Muscle of arm (tissue), 12 donors: ENCODE data around the gene DENND1A. TPM values are rescaled to one million over a fixed set of nuclear protein-coding genes. Genes with fewer than 3 reads are reported as not detected.
"Not testable (repeated sequence)": the region's sequence is repeated elsewhere in the genome, so short reads cannot be mapped to it uniquely, and the experiment has no call there.

Source experiments
- DNase-seq: peaks from one replicate; pipeline ENCODE4 v3.0.0-alpha.2; 2013
- polyA plus RNA-seq, 12 donors: library from polyadenylated mRNA; unstranded; fragments of 120-200 nt; gene quantifications; one replicate each; pipeline ENCODE4 v1.2.1, GENCODE V29; 2013; ENCODE audit not compliant: insufficient read length in 12 of 12

Gene DENND1A
- polyA plus RNA-seq, 12 donors: 12.7 to 19.4 (median 13.7) TPM; not detected in 1

DNA sequence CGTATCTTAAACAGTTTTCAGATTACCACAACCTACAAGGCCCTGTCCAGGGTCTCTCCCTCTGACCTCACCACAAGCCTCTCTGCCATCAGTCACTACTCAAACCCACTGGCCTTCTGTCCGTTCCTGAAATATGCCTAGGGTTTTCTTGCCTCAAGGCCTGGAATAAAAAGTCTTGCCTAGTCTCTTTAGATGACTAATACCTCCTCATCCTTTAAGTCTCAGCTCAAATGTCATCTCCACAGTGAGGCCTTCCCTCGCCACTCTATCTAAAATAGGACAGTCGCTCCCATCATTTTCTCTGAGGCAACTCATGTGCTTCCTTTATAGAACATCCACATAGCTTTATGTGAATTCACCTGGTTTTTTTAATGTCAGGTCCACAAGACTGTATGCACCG is 5.2 kb downstream of the DENND1A start:
- DNase-seq: no peak

DNA sequence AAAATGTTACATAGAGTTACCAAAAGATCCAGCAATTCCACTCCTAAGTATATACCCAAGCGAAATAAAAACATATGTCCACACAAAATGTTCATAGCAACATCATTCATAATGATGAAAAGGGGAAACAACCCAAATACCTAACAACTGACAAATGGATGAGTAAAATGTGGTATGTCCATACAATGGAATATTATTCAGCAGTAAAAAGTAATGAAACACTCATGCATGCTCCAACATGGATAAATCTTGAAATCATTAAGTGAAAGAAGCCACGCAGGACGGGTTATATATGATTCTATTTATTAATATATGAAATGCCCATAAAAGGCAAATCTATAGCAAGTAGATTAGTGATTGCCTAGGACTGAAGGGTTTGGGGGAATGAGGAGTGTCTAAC is 6.0 kb downstream of the DENND1A start:
- DNase-seq: no peak

DNA sequence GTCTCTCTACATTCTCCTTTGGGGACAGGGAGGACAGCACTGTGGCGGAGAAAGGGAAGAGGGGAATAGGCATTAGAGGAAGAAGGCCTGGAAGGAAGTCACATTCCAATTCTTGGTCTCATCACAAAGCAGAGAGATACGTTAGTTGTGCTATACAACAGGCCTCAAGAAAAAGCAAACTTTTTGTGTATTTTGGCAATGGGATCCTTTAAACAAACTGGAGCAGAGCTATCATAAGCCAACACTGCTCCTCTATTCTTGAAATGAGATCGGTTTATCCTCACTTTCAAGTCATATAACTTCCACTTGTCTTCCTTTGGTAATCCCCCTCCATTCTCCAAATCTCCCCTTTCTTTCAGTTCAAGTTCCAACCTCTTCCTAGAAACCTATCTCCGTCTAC is 6.5 kb downstream of the DENND1A start:
- DNase-seq: no peak

DNA sequence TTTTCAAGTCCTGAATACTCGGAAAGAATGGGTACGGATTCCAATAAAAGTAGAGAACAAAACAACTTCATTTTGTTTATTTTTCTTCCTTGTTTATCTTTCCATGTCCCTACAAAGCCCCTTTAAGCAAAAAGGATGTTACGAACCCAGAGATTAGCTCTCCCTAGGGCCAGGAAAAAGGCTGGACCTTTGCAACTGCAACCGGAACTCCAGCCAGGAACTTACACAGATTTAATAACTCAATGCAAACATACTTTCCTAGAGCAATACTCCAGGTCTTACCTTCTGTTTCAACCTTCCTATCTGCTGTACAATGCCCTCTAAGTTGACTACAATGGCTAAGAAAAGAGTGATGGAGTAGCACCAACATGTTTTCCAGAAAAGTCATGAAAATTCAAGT is 7.0 kb downstream of the DENND1A start:
- DNase-seq: no peak

DNA sequence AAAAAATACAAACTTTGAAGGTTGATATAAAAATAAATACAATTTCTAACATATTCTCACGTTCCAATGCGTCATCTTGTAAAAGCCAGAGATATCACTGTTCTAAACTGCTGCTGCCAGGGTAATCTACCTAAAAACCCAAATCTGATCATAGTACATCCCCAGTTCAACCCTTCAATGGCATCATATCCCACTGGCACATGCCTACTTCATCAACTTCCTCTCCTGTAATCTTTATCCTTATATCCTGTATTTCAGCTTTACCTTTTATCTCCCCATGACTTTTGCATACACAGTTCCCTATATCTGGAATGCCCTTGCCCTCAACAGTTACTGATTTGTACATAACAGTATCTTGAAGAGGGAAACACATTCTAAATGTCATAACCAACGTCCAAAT is 7.5 kb downstream of the DENND1A start:
- DNase-seq: no peak

DNA sequence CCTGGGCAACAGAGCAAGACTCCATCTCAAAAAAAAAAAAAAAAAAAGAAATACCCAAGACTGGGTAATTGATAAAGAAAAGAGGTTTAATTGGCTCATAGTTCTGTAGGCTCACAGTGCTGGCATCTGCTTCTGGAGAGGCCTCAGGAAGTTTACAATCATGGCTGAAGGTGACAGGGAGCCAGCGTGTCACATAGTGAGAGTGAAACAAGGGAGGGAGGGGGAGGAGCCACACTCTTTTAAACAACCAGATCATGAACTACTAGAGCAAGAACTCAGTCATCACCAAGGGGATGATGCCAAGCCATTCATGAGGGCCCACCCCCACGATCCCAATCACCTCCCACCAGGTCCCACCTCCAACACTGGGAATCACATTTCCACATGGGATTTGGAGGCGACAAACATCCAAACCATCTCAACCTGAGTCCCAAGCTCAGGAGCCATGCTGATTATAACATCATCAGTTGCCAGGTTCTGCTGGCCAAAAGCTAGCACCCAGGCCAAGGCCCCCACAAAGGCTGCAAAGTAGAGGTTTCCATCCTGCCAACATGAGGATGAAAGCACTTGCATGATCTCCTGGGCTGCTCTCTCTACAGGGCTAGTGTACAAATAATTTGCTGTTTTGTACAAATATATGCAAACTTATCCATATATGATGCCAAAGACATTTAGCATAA is 15.3 kb downstream of the DENND1A start:
- DNase-seq: no peak

DNA sequence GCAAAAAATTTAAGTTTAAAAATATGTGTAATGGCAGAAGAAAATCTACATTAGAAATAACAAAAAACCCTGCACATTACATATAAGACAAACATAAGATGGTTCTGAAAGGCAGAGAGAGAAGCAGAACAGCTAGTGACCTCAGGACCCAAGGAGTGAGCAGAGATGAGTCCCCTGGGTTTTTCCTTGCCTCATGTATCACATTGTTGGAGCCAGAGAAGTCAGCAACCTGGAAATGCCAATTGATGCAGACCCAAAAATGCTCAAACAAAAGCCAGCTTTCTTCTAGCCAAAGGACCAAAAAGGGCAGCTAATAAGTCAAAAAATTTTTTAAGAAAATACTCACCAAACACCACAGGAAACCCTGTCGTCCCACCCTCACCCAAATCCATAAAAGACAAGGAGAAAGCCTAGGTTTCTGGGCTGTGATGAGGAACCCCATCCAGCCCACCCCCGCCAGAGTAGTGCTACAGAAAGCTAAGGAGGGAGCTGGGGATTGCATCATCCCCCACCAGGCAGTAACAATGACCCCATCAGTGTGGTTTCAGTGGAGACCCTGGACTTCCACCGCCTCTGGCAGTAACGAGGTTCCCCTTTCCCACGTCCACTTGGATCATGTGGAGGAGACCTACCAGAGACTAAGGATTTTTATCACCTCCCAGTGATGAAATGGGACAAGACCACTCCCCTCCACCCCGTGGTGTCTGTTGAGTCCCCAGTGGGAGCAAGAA is 17.6 kb downstream of the DENND1A start:
- DNase-seq: no peak

DNA sequence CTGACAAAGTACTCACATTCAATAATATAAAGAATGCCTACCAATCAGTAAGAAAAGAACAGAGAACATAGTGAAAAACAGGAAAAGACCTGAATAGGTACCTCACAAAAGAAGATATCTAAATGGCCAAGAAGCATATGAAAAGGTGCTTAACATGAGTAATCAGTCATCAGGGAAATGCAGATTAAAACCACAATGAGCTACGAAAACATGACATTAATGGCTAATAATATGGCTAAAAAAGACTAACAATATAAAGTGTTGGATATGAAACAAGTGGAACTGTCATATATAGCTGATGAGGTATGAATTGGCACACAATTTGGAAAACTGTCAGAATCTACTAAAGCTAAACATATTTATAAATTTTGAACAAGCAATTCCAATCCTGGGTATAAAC is 18.9 kb downstream of the DENND1A start:
- DNase-seq: no peak

DNA sequence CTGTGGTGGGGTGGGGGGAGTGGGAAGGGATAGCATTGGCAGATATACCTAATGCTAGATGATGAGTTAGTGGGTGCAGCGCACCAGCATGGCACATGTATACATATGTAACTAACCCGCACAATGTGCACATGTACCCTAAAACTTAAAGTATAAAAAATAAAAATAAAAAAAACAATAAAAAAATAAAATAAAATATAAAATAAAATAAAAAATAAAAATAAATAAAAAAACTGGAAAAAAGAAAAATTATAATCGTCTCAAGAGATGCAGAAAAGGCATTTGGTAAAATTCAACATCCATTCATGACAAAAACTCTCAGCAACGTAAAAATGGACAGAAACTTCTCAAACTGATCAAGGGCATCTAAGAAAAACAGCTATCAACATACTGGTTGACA is 20.7 kb downstream of the DENND1A start:
- not testable (repeated sequence) for DNase-seq

DNA sequence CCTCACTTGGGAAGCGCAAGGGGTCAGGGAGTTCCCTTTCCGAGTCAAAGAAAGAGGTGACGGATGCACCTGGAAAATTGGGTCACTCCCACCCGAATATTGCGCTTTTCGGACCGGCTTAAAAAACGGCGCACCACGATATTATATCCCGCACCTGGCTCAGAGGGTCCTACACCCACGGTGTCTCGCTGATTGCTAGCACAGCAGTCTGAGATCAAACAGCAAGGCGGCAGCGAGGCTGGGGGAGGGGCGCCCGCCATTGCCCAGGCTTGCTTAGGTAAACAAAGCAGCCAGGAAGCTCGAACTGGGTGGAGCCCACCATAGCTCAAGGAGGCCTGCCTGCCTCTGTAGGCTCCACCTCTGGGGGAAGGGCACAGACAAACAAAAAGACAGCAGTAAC is 26.4 kb downstream of the DENND1A start:
- not testable (repeated sequence) for DNase-seq

DNA sequence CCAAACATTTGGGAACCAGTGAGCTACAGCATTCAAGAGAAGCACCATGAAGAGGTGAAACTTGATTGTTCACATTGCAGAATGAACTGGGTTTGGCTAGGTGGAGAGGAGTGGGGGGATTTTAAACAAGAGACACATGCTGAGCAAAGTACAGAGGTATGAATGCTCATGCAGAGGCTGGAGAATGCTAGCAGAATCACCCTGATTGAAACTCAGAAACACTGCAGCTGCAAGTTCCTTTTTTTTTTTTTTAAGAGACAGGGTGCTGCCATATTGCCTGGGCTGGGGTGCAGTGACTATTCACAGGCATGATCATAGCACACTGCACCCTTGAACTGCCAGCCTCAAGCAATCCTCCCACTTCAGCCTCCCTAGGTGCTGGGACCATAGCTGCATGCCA is 35.1 kb downstream of the DENND1A start:
- no peak for DNase-seq

DNA sequence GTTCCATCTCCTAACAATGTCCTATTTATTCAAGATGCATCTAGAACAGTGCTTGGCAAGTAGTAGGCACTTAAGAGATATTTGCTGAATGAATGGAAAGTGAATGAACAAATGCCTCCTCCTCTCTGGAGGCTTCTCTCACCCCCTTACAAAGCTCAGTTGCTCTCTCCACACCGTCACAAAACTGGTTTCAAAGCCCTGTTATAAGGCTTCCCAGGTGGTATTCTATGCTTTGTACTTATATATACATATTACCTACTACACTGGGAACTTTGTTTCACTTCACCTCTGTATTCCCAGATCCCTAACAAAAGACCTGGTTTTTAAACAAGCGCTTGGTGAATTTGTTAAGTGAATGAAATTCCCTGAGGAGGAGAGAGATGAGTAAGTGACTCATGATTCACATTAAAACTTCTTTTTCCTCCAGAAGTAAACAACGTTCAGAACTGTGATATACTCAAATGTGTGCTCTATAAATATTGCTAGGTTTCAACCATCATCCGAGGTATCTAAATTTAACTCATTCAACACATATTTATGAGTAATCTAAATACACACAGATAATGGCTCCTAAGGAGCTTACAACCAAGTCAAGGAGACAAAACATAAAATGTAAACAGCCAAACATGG is 36.0 kb downstream of the DENND1A start:
- DNase-seq: no peak

DNA sequence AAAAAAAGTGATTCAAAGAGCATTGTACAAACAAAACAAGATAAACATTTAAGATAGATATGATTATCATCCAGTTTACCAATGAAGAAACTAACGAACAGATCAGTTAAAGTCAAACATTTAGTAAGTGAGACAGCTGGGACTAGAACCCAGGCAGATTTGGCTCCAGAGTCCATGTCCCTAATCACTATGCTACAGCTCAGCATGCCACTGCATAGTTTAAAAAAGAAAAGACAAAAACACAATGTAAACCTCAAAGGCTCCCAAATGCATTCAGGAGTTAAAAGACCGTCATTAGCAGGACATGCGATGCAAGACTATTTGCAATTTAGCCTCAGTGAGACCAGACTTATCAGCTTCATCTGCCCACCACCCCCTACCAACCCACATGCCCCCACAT is 36.8 kb downstream of the DENND1A start:
- no peak for DNase-seq

DNA sequence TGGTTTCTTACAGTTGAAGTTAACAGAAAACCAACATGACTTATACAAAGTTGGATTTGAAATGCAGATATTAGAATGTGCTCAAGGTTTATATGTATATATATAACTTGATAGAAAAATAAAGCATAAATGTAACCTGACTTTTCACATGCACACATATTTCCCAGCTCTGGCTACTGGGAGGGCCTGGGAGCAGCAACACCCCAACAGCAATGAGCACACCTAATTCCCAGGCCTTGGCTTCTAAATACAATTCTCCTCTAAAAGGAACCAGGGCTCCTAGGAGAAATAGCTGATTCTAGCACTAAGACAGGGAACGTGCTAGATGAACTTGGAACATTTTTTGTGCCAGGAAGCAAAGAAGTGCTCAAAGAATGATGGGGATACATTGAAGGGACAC is 42.1 kb downstream of the DENND1A start:
- DNase-seq: no peak

DNA sequence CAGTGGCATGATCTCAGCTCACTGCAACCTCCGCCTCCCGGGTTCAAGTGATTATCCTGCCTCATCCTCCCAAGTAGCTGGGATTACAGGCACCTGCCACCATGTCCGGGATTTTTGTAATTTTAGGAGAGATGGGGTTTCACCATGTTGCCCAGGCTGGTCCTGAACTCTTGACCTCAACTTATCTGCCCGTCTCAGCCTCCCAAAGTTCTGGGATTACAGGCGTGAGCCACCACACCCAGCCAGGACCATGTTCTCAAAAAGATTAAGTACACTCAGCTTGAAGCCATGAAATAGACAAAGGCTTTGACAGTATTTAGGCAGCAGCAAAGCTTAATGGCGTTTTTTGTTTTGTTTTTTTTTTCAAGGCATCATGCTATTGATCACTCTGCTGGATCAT is 44.1 kb downstream of the DENND1A start:
- DNase-seq: not testable (repeated sequence)

DNA sequence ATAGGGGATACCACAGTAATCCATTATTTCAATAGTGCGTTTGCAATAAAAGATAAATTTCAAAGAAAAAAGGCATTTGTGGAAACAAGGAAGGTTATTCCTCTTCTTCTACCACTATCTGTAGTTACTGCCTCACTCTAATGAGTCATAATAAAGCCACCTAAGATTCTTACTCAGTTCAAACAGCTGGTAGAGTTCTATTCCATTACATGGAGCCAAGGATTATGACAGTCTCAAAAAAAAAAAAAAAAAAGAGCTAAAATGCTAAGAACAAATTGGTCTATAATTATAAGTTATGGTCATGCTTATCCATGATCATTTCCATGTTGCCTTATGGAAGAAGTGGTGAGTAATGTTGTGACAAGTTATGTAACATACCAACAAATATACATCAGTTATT is 46.3 kb downstream of the DENND1A start:
- no peak for DNase-seq

DNA sequence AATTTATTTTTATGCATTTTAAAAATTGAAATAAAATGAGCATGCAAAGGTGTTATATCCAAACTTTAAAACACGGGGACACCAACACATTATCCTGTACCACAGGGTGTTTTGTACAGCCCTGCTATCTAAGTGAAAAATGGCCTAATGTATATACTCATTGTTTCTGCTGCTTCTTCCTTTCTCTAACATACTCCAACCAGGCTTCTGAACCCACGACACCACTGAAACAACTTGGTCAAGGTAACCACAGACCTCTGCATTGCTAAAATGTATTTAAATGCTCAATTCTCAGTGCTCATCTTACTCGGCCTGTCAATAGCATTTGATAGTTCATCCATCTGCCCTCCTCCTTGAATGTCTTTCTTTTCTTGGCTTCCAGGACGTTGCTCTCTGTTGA is 48.3 kb downstream of the DENND1A start:
- no peak for DNase-seq

DNA sequence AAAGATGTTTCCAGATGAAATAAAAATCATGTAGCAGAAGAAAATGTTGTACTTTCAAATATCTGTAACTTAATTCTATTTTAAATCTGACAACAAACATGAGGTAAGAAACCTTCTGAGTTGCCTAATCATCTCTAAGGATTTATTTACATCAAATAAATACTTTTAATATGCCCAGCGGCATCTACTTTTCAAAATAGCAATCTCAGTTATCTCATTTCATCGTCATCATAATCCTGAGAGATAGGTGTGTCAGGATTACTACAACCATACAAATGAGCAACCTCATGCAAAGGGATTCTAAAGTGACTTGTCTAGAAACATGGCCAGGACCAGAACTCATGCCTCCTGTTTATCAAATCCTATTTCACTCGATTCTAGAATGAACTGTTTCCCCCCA is 49.5 kb downstream of the DENND1A start:
- DNase-seq: no peak

DNA sequence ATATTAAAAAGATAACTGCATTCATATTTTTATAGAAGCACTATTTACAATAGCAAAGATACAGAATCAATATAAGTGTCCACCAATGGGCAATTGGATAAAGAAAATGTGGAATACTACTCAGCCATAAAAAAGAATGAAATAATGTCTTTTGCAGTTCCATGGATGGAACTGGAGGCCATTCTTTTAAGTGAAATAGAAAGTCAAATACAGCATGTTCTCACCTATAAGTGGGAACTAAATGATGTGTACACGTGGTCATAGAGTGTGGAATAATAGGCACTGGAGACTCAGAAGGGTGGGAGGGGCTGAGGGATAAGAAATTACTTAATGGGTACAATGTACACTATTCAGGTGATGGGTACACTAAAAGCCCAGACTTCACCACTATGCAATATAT is 53.2 kb downstream of the DENND1A start:
- DNase-seq: no peak

DNA sequence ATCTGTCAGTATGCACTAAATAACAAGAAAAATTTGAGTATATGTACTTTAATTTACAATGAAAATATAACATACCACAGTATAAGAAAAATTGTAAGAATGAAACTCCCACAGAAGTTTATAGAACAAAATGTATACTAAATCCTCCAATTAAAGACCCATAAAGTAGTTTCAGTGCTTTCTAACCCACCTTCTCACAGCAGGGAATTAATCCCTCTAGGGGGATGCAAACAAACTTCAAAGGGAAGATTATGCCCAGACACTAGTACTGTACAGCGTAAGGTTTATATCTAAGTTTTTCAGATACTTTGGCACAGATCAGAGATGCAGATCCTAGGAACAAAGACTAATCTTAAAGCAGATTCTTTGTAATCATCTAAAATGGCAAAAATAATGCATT is 57.2 kb downstream of the DENND1A start:
- DNase-seq: no peak

DNA sequence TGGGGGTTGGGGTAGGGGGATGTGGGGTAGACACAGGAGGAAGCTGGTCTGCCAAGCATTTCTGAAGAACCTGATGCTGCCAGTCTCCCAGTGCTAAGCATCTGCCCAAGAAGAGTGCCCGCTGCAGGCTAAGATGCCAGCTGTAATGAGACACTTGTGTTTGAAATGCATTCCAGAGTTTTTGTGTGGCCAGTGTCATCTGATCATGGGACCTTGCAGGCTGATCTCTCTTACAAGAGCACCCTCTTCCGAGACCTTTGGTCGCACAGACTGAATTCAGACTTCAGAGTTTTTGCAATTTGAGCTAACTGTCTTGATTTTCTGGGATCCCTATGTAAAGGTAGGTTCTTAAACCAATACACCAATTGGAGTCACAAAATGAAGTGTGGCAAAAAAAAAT is 58.1 kb downstream of the DENND1A start:
- DNase-seq: no peak

DNA sequence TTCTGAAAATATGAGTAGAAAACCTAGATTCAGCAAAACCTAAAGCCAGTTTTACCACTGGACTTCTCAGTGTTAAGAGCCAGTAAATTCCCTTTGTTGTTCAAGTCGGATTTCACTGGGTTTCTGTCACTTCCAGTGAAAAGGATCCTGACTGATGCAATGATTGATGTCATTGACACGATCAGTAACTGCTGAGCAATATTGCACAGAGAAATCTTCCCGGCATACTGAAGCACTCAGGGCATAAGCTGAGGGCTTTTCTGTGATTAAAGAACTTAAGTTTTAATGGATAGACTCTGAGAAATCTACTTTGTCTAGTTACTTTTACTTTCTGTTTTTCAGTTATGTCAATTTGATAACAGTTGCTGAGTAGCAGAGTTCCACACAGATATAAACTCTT is 61.9 kb downstream of the DENND1A start:
- DNase-seq: no peak

DNA sequence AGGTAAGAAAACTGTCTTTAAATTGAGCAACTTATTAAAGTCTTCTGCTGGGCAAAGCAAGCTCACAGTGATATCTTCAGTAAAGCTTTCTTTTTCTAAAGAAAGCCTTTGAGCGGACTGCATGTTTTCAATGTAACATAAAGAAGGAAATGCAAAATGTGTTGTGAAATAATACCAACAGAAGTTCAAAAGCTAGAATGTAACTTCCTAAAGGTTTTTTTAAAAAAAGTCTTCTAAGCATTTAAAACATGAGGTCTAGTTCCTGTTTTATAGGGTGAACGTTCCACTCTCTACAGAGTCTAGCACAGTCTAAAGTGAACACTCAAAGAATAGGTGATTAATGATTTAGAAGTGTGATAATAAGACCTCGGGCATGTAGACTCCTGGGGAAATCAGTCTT is 62.9 kb downstream of the DENND1A start:
- DNase-seq: no peak
